NAMALWA (cell line): Measurements from ENCODE around the gene ANKRD34A.
A peak's percentile ranks its signal among the peaks of the same experiment; 100 is the strongest.

Experiments used
- DNase-seq: peaks from one replicate; pipeline ENCODE4 v3.0.0-alpha.2; 2015; ENCODE audit warnings: low spot score

The ANKRD34A gene

GRCh38 chr1:145965119-145965744 lies 857 bp upstream of the ANKRD34A start:
- no peak for DNase-seq

- peak; percentile 54 for DNase-seq
These were observed 933 bp downstream of the ANKRD34A start for GRCh38 chr1:145963265-145964019.

DNA sequence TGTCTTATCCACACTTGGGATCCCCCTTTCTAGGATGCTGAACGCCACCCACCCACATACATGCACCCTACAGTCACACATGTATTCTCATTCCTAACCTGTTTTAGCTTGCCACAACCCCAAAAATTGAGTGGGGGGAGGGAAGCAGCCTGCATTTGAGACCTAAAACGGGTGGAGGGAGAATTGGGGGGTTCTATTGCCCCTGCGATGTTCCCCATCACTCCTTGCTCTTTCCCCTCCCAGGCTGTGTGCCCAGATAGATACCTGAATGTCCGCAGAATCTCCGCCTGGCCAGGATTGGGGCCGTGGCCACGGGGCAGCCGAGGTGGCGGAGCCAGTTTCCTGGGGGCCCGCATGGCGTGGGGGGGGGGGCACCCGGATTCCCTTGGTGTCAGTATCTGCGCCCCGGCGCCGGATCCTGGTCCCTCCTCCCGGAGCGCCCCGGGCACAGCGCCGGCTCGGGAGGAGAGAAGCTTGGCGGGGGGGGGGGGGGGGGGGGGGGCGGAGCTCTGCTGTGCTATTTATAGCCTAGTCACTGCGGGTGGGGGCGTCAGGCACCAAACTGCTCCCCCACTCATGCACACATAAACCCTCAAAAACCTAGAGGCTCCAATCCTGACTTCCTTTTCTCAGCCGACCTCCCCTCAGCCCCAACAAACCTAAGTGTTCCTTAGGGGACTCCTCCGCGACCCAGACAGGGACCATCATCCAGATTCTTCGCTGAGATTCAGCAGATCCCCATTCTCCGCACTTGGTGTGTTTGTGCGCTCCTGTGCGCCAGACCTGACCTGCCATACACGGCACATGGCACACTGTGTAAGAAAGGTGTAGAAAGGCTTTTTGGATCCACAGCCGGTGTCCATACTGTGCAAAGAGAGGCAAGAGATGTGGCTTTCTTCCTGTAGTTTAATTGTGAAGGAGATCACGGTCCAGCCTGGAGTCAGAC lies 1.9 kb downstream of the ANKRD34A start:
- DNase-seq = peak; percentile 44

- DNase-seq = peak; percentile 53
These were observed 2.8 kb downstream of the ANKRD34A start for GRCh38 chr1:145961425-145962156.

GRCh38 chr1:145961109-145961424 lies 3.3 kb downstream of the ANKRD34A start:
- no peak for DNase-seq

DNA sequence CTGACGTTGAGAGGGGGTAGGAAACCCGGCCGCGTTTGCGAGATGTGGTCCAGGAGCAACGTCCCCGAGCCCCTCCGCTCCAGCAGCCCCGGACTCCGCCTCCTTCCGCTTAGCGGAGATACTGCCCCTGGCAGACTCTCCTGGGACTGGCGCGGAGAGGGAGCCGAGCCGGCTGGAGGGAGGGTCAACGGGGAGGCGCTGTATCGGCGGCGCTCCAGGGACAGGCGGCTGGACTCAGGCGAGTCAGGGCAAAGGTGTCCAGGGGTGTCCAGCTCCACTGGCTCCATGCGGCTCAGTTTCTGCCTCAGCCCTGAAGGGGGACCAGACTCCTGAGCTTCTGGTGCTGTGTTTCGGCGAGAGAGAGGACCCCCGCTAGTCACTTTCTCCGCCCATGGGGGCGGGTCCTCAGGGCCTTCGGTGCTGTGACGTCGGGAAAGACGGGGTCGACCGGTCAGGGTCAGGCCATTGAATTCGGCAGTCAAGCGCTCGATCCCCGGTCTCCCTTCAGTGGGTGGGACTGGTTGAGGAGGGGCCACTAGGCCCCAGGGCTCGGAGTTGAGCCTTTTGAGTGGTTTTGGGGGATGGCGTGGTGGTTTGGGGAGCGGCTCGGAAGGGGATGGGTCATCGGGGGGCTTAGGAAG lies 3.8 kb downstream of the ANKRD34A start:
- DNase-seq = peak; percentile 55

GRCh38 chr1:145959957-145960467 lies 4.4 kb downstream of the ANKRD34A start:
- no peak for DNase-seq

- DNase-seq = no peak
These were observed 5.0 kb downstream of the ANKRD34A start for GRCh38 chr1:145959333-145959732.

DNA sequence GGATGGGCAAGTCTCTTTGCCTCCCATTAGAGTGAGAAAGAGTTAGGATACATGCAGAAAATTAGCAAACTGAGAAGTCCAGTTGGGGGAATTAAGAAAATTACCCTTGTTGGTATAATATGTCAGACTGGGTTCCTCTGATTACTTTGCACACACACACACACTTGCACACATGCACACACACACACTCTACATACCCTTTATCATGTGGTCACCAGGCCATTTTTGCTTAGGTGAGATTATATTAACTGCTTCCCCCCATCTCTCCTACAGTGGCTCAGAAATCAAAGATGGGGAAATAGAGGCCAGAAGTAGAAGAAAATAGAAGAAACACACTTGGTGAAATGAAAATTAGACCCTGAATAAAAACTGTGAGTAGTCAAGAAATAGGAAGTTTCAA lies 5.6 kb downstream of the ANKRD34A start:
- DNase-seq = no peak

- peak; percentile 99 for DNase-seq
These were observed 6.7 kb downstream of the ANKRD34A start, which contains the start of gene LIX1L for GRCh38 chr1:145957443-145958319. LIX1L (minus strand) TSS chr1:145958017; CDS start chr1:145957927, 90 bp downstream.

- DNase-seq = peak; percentile 64
These were observed 7.5 kb downstream of the ANKRD34A start for GRCh38 chr1:145956781-145957442.

GRCh38 chr1:145956361-145956760 lies 8.0 kb downstream of the ANKRD34A start:
- no peak for DNase-seq

DNA sequence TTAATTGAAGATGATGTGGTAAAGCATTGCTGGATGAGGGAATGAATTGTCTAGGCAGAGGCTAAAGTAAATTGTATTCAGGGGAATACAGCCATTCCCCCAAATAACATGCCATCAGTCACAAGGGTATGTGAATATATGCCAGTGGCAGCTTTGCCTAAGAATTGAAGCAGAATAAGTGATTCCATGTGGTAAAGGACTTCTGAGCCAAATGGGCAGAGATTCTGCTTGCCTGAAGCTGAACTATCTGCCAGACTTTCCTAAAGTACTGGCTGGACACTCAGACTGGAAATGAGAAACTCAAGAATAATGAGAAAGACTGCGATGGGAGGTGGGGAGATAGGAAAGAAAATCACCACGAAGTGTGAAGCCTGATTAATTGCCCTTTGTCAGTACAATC lies 8.9 kb downstream of the ANKRD34A start:
- DNase-seq = no peak

DNA sequence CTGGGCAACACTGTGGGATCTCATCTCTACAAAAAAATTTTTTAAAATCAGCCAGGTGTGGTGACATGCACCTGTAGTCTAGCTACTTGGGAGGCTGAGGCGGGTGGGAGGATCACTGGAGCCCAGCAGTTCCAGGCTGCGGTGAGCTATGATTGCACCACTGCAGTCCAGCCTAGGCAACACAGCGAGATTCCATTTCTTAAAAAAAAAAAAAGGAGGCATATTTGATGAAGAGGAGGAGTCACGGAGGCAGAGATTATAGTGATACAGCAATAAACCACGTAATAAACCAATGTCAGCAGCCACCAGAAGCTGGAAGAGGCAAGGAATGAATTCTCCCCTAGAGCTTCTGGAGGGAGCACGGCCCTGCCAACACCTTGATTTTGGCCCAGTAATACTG lies 10.5 kb downstream of the ANKRD34A start:
- no peak for DNase-seq

DNA sequence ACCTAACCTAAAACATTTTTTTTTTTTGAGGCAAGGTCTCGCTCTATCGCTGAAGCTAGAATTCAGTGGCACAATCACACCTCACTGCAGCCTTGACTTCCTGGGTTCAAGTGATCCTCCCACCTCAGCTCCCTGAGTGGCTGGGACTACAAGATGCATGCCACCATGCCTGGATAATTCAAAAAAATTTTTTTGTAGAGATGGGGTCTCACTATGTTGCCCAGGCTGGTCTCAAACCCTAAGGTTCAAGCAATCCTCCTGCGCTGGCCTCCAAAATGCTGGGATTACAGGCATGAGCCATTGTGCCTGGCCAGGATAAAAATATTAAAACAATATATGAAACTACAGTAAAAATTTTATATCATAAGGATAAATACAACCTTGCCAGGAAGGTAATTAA lies 11.5 kb downstream of the ANKRD34A start:
- DNase-seq = no peak

DNA sequence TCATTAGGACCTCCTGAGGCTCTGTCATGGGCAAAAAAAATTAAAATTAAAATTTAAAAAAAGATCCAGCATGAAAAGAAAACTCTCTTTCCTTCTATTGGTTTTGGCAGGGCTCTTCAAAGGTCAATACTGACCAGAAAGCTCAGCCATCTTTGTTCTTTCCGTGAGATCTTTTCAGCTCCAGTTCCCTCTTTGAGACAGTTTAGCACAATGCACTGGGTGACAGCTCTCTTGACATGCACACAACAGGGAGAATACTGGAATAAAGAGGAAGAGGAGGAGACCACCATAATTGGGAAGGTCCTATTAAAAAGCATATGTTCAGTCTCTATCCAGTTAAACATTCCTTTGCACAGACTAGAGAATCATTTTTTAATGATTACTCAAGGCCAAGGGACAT lies 12.8 kb downstream of the ANKRD34A start:
- DNase-seq = no peak

DNA sequence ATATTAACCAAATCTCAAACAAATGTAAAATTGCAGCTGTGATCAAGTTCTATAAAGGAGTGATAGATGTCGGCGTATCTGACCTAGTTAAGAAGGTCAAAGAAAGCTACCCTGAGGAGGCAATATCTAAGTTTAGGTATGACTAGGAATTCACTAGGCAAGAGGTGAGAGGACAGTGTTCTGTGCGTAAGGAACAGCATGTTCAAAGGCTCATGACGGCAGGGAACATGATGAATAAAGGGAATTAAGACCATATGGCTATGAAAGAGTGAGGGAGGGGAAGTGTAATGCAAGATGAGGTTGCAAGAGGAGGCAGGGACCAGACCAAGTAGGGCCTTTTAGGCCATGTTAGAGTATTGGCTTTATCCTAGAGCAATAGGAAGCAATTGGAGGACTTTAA lies 15.2 kb downstream of the ANKRD34A start:
- DNase-seq = no peak

DNA sequence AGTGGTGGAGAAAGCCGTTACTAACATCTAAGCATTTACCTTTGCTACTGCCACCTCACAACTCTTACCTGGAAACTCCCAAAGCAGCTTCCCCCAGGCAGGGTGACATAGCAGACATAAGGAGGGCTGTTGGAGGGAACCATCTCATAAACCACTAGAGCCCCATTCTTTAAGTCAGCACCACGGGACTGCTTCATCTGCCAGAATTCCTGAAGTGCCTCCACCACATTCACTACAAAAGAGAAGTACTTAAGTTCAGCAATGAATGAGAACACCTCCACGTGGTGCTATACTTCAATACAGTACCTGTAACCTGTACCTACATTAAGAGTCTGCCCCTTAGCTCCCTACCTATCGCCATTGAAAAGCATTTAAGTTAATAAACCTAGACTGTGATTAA lies 16.8 kb downstream of the ANKRD34A start:
- DNase-seq = no peak

GRCh38 chr1:145946477-145946986 lies 17.8 kb downstream of the ANKRD34A start:
- DNase-seq = no peak
